Measurements from ENCODE around the gene TTLL8.

Gene TTLL8

DNA sequence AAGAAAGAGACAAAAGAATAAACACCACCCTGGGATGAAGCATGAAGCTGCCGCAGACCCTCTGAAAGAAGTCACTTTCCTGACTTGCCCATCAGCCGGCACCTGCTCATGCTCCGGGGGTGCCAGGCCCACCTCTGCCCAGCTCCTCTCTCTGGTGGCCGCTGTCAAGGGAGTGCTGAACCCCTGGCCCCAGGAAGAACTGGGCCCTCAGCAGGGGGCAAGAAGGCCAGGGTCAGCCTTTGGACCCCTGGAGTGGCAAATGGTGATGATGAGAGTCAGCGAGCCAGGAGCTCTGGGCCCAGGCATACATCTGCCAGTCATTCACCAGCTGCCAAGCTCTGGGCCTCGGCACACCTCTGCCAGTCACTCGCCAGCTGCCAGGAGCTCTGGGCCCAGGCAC lies 17.4 kb downstream of the TTLL8 start:
- no peak for DNase-seq (ENCODE audit: low read depth)

DNA sequence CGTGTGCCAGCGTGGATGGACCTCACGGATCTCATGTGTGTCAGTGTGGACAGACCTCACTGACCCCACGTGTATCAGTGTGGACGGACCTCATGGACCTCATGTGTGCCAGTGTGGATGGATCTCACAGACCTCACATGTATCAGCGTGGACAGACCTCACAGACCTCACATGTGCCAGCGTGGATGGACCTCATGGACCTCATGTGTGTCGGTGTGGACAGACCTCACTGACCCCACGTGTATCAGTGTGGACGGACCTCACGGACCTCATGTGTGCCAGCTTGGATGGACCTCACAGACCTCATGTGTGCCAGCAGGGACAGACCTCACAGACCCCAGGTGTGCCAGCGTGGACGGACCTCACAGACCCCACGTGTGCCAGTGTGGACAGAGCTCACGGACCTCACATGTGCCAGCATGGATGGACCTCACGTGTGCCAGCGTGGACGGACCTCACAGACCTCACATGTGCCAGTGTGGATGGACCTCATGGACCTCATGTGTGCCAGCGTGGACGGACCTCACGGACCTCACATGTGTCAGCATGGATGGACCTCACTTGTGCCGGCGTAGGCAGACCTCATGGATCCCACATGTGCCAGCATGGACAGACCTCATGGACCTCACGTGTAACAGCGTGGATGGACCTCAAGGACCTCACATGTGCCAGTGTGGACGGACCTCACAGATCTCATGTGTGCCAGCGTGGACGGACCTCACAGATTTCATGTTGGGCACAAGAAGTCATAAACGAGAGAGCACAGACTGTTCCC lies 18.2 kb downstream of the TTLL8 start:
- DNase-seq (ENCODE audit: low read depth): no peak

GRCh38 chr22:50035976-50036724 lies 21.9 kb downstream of the TTLL8 start:
- no peak for DNase-seq (ENCODE audit: low read depth)

DNA sequence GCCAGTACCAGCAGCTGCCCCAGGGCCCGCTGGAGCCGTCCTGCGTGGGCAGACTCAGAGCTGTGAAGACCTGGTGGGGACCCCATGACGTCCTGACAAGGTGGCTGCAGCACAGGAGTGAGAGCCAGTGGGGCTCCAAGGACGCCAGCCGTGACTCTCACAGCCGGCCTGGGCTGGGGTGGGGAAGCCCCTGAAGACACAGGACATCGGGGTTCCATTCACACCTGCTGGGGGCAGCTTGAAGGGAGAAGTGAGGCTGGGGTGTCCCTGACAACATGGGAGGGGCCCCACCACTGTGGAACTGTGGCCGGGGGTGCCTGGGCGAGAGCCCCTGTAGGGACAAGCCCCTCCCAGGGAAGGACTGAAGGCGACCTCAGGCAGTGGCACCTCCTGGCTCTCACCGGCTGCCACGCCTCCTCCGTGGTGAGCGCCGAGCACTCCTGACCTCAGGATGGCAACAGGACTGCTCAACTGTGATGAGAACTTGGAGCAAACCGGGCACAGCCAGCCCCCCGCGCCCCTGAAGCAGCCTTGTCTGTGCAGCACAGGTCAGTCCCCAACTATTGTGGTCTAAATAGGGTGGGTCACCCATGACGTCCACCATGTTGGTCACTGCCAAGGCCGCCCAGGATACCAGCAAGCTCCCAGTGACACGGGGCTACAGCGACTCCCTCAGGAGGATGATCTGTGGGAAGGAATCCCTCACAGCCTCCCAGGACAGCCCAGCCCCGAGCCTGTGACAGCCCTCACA lies 22.8 kb downstream of the TTLL8 start:
- no peak for DNase-seq (ENCODE audit: low read depth)

- no peak for DNase-seq (ENCODE audit: low read depth)
These were observed 23.7 kb downstream of the TTLL8 start for GRCh38 chr22:50034126-50035081.

DNA sequence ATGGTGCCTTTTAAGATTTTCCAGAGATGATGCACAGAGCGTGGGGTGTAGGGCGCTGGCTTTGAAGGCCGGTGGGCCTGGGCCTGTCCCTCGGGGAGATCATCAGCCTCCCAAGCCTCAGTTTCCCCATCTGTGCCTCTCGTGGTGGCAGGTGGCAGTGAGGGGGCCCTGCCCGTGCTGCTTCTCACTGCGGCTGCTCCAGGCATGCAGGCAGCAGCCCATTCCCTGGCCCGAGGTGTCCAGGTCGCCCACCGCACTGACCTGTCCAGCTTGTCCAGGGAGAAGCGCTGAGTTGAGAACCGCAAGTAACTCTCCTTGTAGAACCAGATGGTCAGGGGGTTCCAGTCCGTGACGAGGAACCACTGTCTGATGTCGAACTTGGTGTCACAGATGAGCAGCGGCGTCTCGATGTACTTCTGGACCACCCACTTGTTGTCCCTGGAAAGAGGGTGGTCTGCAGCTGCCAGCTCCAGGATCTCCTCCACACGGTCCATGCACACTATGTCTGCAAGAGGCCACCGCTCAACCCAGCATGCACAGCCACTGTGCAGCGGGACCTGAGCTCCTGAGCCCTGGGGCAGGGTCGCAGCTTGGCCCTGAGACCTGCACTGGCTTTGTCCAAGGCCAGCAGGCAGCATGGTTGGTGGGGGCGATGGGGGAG lies 25.0 kb downstream of the TTLL8 start:
- no peak for DNase-seq (ENCODE audit: low read depth)

- no peak for DNase-seq (ENCODE audit: low read depth)
These were observed 25.8 kb downstream of the TTLL8 start for GRCh38 chr22:50032109-50032871.

- DNase-seq (ENCODE audit: low read depth): no peak
These were observed 26.7 kb downstream of the TTLL8 start for GRCh38 chr22:50031189-50032091.

DNA sequence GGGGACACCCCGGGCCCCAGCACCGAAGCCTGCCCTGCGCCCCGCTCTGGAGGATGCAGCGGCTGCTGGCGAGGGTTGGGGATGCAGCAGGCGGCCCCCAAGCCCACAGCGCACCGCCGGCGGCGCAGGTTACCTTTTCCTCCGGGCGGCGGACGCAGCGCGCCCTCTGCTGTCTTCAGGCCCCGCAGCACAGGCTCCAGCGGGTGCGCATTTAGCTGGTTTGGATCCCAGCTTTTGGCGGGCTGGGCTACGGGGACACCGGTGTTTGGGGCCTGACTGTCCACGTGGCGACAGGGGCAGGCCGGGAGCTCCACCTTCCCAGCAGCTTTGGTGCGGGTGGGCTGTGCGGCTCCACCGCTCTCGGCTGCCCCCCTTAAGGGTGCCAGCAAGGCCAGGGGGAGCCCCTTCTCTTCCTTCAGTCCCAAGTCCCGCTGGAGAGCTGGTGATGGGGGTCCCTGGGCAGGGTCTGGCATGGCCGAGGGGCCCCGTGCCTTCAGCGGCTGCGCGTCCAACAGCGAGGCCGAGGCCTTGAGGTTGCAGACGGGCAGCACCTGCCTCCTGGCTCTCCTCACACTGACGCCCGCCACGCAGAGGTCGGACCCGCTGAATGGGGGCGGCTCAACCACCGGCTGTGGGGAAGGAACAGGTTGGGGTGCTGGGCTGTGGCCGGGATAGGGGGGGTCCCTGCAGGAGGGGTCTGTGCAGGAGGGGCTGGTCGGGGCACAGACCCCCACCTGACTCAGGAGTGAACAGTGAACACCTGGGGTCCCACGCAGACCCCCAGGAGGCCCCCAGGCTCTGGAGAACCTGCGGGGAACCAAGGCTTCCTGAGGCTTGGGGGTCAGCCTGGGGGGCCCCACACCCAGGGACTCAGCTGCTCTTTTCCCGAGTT lies 27.6 kb downstream of the TTLL8 start:
- peak; percentile 52 for DNase-seq (ENCODE audit: low read depth)

DNA sequence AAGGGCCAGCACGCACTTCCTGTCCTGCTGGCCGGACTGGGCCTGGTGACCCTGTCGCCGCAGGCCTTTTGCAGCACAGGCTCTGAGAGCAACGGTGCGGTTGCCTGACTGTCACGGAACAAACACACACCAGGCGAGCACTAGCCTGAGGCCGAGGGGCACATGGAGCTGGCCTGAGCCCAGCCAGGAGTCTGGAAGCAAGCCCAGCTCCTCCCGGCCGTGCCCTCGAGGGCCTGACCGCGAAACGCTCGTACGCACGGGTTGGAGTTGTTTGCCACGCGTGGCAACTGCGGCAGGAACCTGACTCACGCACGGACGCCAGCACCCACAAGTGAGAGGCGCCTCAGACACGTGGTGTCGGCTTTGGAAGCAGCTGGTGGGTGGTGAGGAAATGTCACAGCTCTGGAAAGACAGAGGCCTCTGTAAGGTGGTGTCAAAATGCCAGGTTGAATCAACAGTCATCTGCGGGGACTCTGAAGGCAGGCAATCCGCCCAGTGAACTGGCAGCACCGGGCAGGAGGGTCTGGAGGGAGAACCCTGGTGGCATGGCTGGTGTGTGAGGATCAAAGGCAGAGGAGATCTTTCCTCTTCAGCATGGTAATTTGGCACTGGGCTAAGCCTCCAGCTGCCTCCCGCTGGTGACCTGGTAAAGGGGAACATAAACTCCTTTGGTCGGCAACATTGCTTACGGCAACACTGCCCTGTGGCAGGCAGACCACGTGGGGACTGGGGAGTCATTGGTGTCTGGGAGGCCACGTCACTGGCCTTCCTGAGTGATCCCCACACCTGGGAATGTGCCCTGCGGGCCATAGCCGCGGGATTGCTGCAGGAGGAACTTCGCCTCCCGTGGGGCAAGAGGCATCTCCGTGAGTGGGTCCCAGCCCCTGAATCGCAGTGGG lies 30.2 kb downstream of the TTLL8 start:
- DNase-seq (ENCODE audit: low read depth): no peak

DNA sequence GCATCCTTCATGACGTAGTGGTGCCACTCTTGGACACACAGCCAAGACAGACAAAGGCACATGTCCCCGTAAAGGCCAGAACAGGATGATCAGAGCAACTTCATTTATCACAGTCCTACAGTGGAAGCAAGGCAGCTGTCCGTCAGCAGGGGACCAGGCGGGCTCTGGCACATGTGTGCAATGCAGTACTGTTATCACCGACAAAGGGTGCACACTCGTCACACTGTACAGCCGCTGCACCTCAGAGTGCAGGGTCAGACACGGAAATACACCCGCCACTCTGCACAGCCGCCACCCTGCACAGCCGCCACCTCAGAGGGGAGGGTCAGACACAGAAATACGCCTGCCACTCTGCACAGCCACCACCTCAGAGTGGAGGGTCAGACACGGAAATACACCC lies 32.1 kb downstream of the TTLL8 start:
- no peak for DNase-seq (ENCODE audit: low read depth)

DNA sequence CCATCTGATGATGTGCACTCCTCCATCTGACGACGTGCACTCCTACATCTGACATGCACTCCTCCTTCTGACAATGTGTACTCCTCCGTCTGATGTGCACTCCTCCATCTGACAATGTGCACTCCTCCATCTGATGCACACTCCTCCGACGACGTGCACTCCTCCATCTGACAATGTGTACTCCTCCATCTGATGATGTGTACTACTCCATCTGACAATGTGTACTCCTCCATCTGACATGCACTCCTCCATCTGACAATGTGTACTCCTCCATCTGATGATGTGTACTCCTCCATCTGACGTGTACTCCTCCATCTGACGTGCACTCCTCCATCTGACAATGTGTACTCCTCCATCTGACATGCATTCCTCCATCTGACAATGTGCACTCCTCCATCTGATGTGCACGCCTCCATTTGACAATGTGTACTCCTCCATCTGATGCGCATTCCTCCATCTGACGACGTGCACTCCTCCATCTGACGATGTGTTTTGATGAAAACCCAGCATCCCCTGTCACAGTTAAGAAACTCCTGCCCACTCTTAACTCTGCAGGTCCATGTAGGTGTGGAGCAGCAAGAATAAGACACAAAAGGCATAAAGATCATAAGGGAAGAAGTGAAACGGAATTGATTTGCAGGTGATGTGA lies 35.8 kb downstream of the TTLL8 start:
- DNase-seq (ENCODE audit: low read depth): no peak

DNA sequence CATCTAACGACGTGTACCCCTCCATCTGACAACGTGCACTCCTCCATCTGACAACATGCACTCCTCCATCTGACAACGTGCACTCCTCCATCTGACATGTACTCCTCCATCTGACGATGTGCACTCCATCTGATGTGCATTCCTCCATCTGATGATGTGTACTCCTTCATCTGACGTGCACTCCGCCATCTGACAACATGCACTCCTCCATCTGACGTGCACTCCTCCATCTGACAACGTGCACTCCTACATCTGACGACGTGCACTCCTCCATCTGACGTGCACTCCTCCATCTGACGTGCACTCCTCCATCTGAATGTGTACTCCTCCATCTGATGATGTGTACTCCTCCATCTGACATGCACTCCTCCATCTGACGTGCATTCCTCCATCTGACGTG lies 37.5 kb downstream of the TTLL8 start:
- no peak for DNase-seq (ENCODE audit: low read depth)

DNA sequence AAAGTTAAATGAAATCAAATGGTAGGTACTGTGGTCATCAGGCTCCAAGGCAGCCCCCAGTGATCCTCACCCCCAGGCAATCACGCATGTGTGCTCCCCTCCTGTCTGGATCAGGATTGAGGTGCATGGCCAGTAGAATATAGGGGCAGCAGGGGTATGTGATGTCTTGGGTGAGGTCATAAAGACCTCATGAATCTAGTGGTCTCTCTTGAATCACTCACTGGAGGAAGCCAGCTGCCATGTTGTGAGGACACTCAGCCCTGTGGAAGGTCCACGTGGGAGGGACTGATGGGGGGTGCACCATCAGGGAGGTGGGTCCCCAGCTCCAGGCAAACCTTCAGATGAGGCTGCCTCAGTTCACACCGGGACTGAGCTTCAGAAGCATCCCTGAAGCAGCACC lies 38.8 kb downstream of the TTLL8 start:
- DNase-seq (ENCODE audit: low read depth): no peak

DNA sequence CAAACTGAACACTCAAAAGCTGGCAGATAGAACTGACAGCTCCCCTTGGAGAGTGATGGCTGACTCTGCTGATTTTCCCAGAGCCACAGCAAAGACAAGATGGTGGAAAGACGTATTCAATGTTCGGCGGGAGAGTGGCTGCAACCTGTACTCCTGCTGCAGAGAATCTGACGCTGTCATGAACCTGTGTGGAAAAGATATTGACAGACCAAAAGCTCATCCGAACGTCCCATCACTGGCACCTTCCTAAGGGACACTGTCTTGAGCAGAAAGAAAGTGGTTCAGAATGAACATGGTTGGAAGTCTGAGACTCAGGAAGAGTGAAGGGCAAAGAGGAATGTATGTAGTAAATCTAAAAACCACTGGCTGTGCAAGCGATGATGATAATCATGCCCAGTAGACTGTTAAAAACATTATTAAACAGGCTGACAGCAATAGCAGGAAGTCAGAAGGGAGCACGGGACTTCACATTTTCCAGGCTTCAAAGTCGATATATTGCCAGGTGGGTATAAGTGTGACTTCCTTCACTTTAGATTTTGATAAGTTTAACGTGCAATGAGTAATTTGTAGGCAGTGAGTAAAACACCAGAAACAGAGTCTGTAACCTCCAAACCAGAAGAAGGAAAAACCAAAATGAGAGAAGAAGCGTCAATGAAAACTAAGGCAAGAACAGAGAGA lies 39.4 kb downstream of the TTLL8 start:
- DNase-seq (ENCODE audit: low read depth): no peak

DNA sequence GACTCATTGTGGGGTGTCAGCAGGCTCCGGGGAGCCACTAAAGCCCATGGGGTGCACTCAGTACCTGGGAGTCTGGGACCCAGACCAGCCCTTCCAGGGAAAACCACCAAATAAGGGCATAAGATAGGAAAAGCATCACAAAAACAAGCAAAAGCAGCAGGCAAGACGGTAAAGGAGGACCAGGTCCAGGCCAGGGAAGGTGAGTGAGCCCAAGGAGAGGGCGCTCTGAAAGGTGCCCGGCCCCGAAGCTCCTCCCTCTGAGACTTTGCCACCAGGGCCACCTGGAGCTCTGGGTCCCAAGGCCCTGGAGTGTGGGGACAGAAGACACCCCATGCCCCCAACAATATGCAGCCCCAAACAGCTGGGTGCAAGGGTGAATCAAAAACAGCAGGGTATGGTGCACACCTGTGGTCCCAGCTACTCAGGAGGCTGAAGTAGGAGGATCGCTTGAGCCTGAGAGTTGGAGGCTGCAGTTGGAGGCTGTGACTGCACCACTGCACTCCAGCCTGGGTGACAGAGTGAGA lies 40.3 kb downstream of the TTLL8 start:
- no peak for DNase-seq (ENCODE audit: low read depth)
